B cell (primary cell): ENCODE measurements around the gene PGAM1. TPM values are rescaled to one million over a fixed set of nuclear protein-coding genes. Genes with fewer than 3 reads are reported as not detected.

Experiments used
- ATAC-seq: fragments of 200-7000 bp; cut with Tn5 transposase; one replicate; pipeline ENCODE4 v1.10.0; 2021; ENCODE audit warnings: low read depth, mild to moderate bottlenecking, moderate number of reproducible peaks, moderate library complexity
- CTCF ChIA-PET: fragments of 350-600 bp; sonication (Branson Sonifier 250); formaldehyde crosslinking; loops from one replicate; lab custom pipeline; 2021; ENCODE audit warnings: antibody characterized with exemption, inconsistent platforms; lab: Charles Lee
- POLR2A ChIA-PET: fragments of 350-600 bp; sonication (Branson Sonifier 250); formaldehyde crosslinking; loops from one replicate; lab custom pipeline; 2021; ENCODE audit warnings: antibody characterized with exemption; lab: Charles Lee
- DNase-seq: peaks from one replicate; pipeline ENCODE4 v3.0.0; 2013
- H2AFZ ChIP-seq: 2 replicates; pipeline ENCODE4 v1.6.1; 2012; ENCODE audit warnings: mild to moderate bottlenecking, low read depth, low read length; ENCODE audit not compliant: insufficient read depth, poor library complexity, severe bottlenecking
- H3K27ac ChIP-seq, 2 donors: 1 replicate in 1 of 2; 2 replicates in 1 of 2; pipeline ENCODE4 v1.5.1; 2012 to 2013; ENCODE audit warnings: low read length in 2 of 2, mild to moderate bottlenecking in 2 of 2, moderate library complexity in 1 of 2
- H3K27me3 ChIP-seq, 4 experiments: fragments of 200-600 bp in 1 of 4; sonication (generic) in 1 of 4; replicated peaks in 1 of 4; 1 replicate in 2 of 4; 2 replicates in 2 of 4; pipeline versions ENCODE4 v1.6.1 to v1.7.0; 2013 to 2016; ENCODE audit warnings: low read length in 3 of 4, mild to moderate bottlenecking in 2 of 4, mixed read lengths in 1 of 4, moderate library complexity in 1 of 4; ENCODE audit not compliant: insufficient read depth in 4 of 4, control insufficient read depth in 3 of 4; ENCODE audit errors: control extremely low read depth in 1 of 4
- H3K36me3 ChIP-seq, 2 experiments: replicated peaks in 1 of 2; 1 replicate in 1 of 2; 2 replicates in 1 of 2; pipeline versions ENCODE4 v1.6.1 to v1.7.1; 2013; ENCODE audit warnings: low read length in 1 of 2; ENCODE audit not compliant: insufficient read depth in 2 of 2, control insufficient read depth in 1 of 2; ENCODE audit errors: control extremely low read depth in 1 of 2, extremely low read depth in 1 of 2
- H3K4me1 ChIP-seq, 2 donors: fragments of 200-600 bp in 1 of 2; sonication (generic) in 1 of 2; 1 replicate in 1 of 2; 2 replicates in 1 of 2; pipeline versions ENCODE4 v1.5.1 to v1.6.1; 2013 to 2017; ENCODE audit warnings: low read length in 2 of 2; ENCODE audit not compliant: control insufficient read depth in 2 of 2, insufficient read depth in 2 of 2
- H3K4me2 ChIP-seq: replicated peaks from 2 replicates; pipeline ENCODE3; 2012; ENCODE audit warnings: mild to moderate bottlenecking, low read depth, low read length; ENCODE audit not compliant: poor library complexity, severe bottlenecking
- H3K4me3 ChIP-seq, 5 experiments: fragments of 200-600 bp in 1 of 5; sonication (generic) in 1 of 5; 1 replicate in 3 of 5; 2 replicates in 2 of 5; pipeline versions ENCODE4 v1.5.1 to v1.7.0; 2011 to 2016; ENCODE audit warnings: low read length in 4 of 5, mild to moderate bottlenecking in 4 of 5, low read depth in 2 of 5, control low read depth in 1 of 5, moderate library complexity in 1 of 5; ENCODE audit not compliant: insufficient read depth in 1 of 5; ENCODE audit errors: control extremely low read depth in 1 of 5, extremely low read depth in 1 of 5
- H3K79me2 ChIP-seq: fragments of 200-600 bp; sonication (generic); one replicate; pipeline ENCODE4 v1.6.0; 2016; ENCODE audit warnings: low read length; ENCODE audit not compliant: control insufficient read depth, insufficient read depth
- H3K9ac ChIP-seq: fragments of 200-600 bp; sonication (generic); 2 replicates; pipeline ENCODE4 v1.6.1; 2017; ENCODE audit warnings: mild to moderate bottlenecking, low read length, moderate library complexity
- H3K9me3 ChIP-seq, 3 donors: one replicate each; pipeline versions ENCODE4 v1.6.1 to v1.7.1; 2013; ENCODE audit warnings: low read length in 2 of 3; ENCODE audit not compliant: control insufficient read depth in 2 of 3, insufficient read depth in 1 of 3; ENCODE audit errors: control extremely low read depth in 1 of 3
- H4K20me1 ChIP-seq: 2 replicates; pipeline ENCODE4 v1.6.0; 2012; ENCODE audit warnings: mild to moderate bottlenecking, low read length; ENCODE audit not compliant: insufficient read depth, control insufficient read depth, poor library complexity, severe bottlenecking
- H3K27ac Mint-ChIP-seq: one replicate; pipeline ENCODE4 v1.8.0; 2021; ENCODE audit warnings: mixed read lengths
- H3K27me3 Mint-ChIP-seq: one replicate; pipeline ENCODE4 v1.8.0; 2021; ENCODE audit warnings: mixed read lengths
- H3K4me1 Mint-ChIP-seq: one replicate; pipeline ENCODE4 v1.8.0; 2021; ENCODE audit warnings: mixed read lengths
- H3K4me3 Mint-ChIP-seq: one replicate; pipeline ENCODE4 v1.8.0; 2021; ENCODE audit warnings: mixed read lengths
- H3K9me3 Mint-ChIP-seq: one replicate; pipeline ENCODE4 v1.8.0; 2022; ENCODE audit warnings: mixed read lengths; ENCODE audit not compliant: insufficient read depth
- EZH2 ChIP-seq: IDR thresholded peaks from 2 replicates; pipeline ENCODE4 v1.6.1; 2012; ENCODE audit warnings: borderline replicate concordance, low read depth, mild to moderate bottlenecking, moderate library complexity, low read length; ENCODE audit not compliant: insufficient read depth, poor library complexity, severe bottlenecking
- WGBS: methylation state at CpG from one replicate; pipeline ENCODE4 v1.1.5; 2013; ENCODE audit warnings: missing lambda C conversion rate; ENCODE audit not compliant: insufficient coverage; 5-methylcytosine and 5-hydroxymethylcytosine counted together
- intact Hi-C: fragments of 100-400 bp; cut with micrococcal nuclease; formaldehyde crosslinking; loops from one replicate; pipeline ENCODE4 v1.10.0; 2022
- polyA plus RNA-seq: library from polyadenylated mRNA; depleted of rRNA; stranded (reverse); fragments of >200 nt; gene quantifications from 2 replicates; pipeline ENCODE4 v1.2.3, GENCODE V29; 2012
- total RNA-seq, 2 donors: library from RNA; stranded (reverse); fragments of 120-200 nt in 1 of 2; gene quantifications; 1 replicate in 1 of 2; 2 replicates in 1 of 2; pipeline versions ENCODE4 v1.2.3 to v1.2.4, GENCODE V29; 2013 to 2022
- TF ChIP-seq, protein P1 (sequence below): fragments of 200-600 bp; IDR thresholded peaks from one replicate; pipeline ENCODE4 v1.8.0; 2022; ENCODE audit warnings: antibody characterized with exemption, mild to moderate bottlenecking

Gene PGAM1
- total and polyA plus RNA-seq, 2 donors (not counting 1 experiment from before 2014, with no cell fraction given) = 48.7 to 83.4 TPM

DNA sequence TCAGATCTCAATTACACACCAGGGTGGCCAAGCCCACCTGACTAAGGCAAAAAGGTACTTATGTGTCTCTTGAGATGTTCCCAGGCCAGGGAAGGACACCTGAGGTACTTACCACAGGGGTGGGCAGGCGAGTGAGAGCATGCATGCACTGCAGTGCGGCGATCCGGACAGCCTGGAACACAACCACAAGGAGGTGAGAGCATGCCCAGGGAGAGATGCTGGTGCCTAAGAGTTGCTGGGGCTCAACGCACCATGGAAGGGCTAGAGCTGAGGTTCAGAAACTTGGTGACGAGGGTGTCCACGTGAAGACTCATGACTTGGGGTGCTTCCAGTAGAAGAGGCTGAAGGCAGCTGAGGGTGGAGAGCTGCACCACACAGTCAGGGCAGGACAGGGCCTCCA lies 33.1 kb downstream of the PGAM1 start:
- ATAC-seq (no peak), DNase-seq (no peak)
- no peaks in the 10 kb centered on the region for H3K27me3 Mint-ChIP-seq
- peak overlapping the region; percentile 26 for H3K27ac Mint-ChIP-seq
- no peaks in the 10 kb centered on the region for H4K20me1 ChIP-seq
- H3K27me3 ChIP-seq = no peaks in the 10 kb centered on the region
- no peak overlapping the region for H3K27ac ChIP-seq
- WGBS = 95% methylated on average over 7 of the region's 7 CpGs
- TF ChIP-seq, protein P1, sequence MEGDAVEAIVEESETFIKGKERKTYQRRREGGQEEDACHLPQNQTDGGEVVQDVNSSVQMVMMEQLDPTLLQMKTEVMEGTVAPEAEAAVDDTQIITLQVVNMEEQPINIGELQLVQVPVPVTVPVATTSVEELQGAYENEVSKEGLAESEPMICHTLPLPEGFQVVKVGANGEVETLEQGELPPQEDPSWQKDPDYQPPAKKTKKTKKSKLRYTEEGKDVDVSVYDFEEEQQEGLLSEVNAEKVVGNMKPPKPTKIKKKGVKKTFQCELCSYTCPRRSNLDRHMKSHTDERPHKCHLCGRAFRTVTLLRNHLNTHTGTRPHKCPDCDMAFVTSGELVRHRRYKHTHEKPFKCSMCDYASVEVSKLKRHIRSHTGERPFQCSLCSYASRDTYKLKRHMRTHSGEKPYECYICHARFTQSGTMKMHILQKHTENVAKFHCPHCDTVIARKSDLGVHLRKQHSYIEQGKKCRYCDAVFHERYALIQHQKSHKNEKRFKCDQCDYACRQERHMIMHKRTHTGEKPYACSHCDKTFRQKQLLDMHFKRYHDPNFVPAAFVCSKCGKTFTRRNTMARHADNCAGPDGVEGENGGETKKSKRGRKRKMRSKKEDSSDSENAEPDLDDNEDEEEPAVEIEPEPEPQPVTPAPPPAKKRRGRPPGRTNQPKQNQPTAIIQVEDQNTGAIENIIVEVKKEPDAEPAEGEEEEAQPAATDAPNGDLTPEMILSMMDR = no peak
- no peak for TF ChIP-seq EZH2
- peaks cover 20 to 91% of the 10 kb centered on the region in 2 experiments for H3K36me3 ChIP-seq
- ChIA-PET POLR2A (no interaction called here), CTCF (interaction anchor here (1.0 to 1.2 kb wide), 2 partner anchors 21 to 95 kb away, joined by 3 to 7 read pairs; no protein-coding TSS in a partner anchor)
- no peak overlapping the region for H3K4me2 ChIP-seq
- no peak overlapping the region for H2AFZ ChIP-seq
- no peak overlapping the region for H3K4me3 ChIP-seq
- H3K79me2 ChIP-seq = no peaks in the 10 kb centered on the region
- H3K9me3 ChIP-seq = no peaks in the 10 kb centered on the region
- H3K9me3 Mint-ChIP-seq = no peaks in the 10 kb centered on the region
- H3K9ac ChIP-seq = no peak overlapping the region
- H3K4me1 Mint-ChIP-seq = no peaks in the 10 kb centered on the region
- H3K4me1 ChIP-seq = no peaks in the 10 kb centered on the region
- intact Hi-C loops = no loop called here
- H3K4me3 Mint-ChIP-seq = no peak overlapping the region

DNA sequence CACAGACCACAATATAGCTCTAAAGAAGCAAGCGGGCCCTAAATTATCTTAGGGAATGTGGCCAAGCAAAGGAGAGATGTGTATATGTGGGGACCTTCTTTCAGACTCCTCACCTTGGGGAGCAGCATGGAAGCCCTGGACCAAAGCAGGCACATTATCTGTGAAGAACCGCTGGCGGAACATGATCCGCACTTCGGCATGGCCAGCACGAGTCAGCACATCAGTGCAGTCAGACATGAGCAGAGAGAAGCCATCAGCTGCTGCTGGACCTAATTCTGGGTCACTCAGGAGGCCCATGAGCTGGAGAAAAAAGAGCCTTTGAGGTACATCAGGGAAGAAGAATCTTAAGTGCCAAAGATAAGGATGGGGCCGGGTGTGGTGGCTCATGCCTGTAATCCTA lies 33.9 kb downstream of the PGAM1 start:
- ATAC-seq = no peak
- no peak overlapping the region for H3K4me3 ChIP-seq
- no peak overlapping the region for H2AFZ ChIP-seq
- TF ChIP-seq, protein P1 = no peak
- TF ChIP-seq EZH2 = no peak
- no peaks in the 10 kb centered on the region for H3K9me3 ChIP-seq
- H3K27me3 ChIP-seq = no peaks in the 10 kb centered on the region
- no peaks in the 10 kb centered on the region for H3K9me3 Mint-ChIP-seq
- no peaks in the 10 kb centered on the region for H3K79me2 ChIP-seq
- H3K4me3 Mint-ChIP-seq = no peak overlapping the region
- intact Hi-C loops = no loop called here
- ChIA-PET POLR2A (interaction anchor here (0.6 kb wide), 1 partner anchor 147 kb away, joined by 4 read pairs; no protein-coding TSS in a partner anchor), CTCF (interaction anchor here (1.0 to 1.2 kb wide), 2 partner anchors 22 to 94 kb away, joined by 3 to 7 read pairs; no protein-coding TSS in a partner anchor)
- H3K27me3 Mint-ChIP-seq = no peaks in the 10 kb centered on the region
- H3K4me1 Mint-ChIP-seq = no peaks in the 10 kb centered on the region
- no peaks in the 10 kb centered on the region for H4K20me1 ChIP-seq
- H3K27ac Mint-ChIP-seq = no peak overlapping the region
- H3K4me1 ChIP-seq = no peaks in the 10 kb centered on the region
- no peak overlapping the region for H3K9ac ChIP-seq
- peaks cover 20 to 89% of the 10 kb centered on the region in 2 experiments for H3K36me3 ChIP-seq
- 82% methylated on average over 6 of the region's 7 CpGs for WGBS
- H3K4me2 ChIP-seq = no peak overlapping the region
- no peak overlapping the region for H3K27ac ChIP-seq
- DNase-seq = no peak
